Measurements from ENCODE around the gene ACVR1B.

The ACVR1B gene

GRCh38 chr12:52006726-52007157 is 55.2 kb downstream of the ACVR1B start, which contains the start of gene TAMALIN:
TAMALIN (plus strand) TSS chr12:52006946; CDS start chr12:52007020, 74 bp downstream.
- peak; percentile 65 for DNase-seq

- DNase-seq: no peak
Observed at GRCh38 chr12:52007158-52007921, 55.8 kb downstream of the ACVR1B start.

GRCh38 chr12:52007982-52008510 is 56.5 kb downstream of the ACVR1B start:
- DNase-seq: no peak

- DNase-seq: no peak
Observed at GRCh38 chr12:52009081-52009751, 57.7 kb downstream of the ACVR1B start.

GRCh38 chr12:52010152-52010622 is 58.7 kb downstream of the ACVR1B start:
- DNase-seq: no peak

- DNase-seq: no peak
Observed at GRCh38 chr12:52010692-52011601, 59.4 kb downstream of the ACVR1B start.

GRCh38 chr12:52011602-52012214 is 60.2 kb downstream of the ACVR1B start:
- DNase-seq: no peak

- no peak for DNase-seq
Observed at GRCh38 chr12:52013626-52014310, 62.3 kb downstream of the ACVR1B start.

GRCh38 chr12:52014567-52015530 is 63.4 kb downstream of the ACVR1B start:
- no peak for DNase-seq

- DNase-seq: no peak
Observed at GRCh38 chr12:52015532-52016041, 64.1 kb downstream of the ACVR1B start.

GRCh38 chr12:52018433-52019112 is 67.1 kb downstream of the ACVR1B start:
- peak; percentile 77 for DNase-seq

- peak; percentile 47 for DNase-seq
Observed at GRCh38 chr12:52019113-52019770, 67.7 kb downstream of the ACVR1B start.

GRCh38 chr12:52020539-52021336 is 69.2 kb downstream of the ACVR1B start:
- peak; percentile 52 for DNase-seq

GRCh38 chr12:52022841-52023181 is 71.3 kb downstream of the ACVR1B start:
- DNase-seq: peak; percentile 68

GRCh38 chr12:52023182-52023975 is 71.9 kb downstream of the ACVR1B start:
- peak; percentile 87 for DNase-seq

GRCh38 chr12:52023976-52024688 is 72.6 kb downstream of the ACVR1B start:
- DNase-seq: no peak

GRCh38 chr12:52024845-52025230 is 73.3 kb downstream of the ACVR1B start:
- DNase-seq: no peak
